GM12872 (cell line): ENCODE results near the gene FER.

Source experiments
- CTCF ChIP-seq: IDR thresholded peaks from 3 replicates; pipeline ENCODE4 v1.5.1; 2011; ENCODE audit warnings: low read depth, mild to moderate bottlenecking, low read length, moderate library complexity; ENCODE audit not compliant: insufficient read depth

FER gene

GRCh38 chr5:109242518-109242917 lies 494.8 kb downstream of the FER start:
- TF ChIP-seq CTCF = no peak

GRCh38 chr5:109246395-109246794 lies 498.7 kb downstream of the FER start:
- TF ChIP-seq CTCF = no peak
